ENCODE data around the gene GRPEL1.

The GRPEL1 gene

DNA sequence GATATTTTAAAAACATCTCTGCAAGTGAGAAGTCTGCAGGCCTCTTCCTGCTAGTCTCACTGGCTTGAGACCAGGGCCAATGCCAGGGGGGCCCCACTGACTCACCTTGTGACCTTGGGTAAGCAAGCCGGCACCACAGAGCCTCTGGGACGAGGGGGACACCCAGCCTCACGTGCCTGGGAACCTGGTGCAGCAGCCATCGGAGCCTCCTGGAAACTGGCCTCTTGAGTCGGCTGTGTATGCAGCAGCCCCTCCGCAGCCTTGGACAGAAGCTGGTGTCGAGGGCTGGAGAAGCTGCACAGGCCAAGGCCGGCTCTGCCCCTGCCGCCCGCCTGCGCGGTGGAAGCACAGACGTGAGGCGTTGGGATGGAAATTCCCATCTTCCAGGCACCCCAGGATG, 16.0 kb downstream of the GRPEL1 start:
- TF ChIP-seq, protein P1, sequence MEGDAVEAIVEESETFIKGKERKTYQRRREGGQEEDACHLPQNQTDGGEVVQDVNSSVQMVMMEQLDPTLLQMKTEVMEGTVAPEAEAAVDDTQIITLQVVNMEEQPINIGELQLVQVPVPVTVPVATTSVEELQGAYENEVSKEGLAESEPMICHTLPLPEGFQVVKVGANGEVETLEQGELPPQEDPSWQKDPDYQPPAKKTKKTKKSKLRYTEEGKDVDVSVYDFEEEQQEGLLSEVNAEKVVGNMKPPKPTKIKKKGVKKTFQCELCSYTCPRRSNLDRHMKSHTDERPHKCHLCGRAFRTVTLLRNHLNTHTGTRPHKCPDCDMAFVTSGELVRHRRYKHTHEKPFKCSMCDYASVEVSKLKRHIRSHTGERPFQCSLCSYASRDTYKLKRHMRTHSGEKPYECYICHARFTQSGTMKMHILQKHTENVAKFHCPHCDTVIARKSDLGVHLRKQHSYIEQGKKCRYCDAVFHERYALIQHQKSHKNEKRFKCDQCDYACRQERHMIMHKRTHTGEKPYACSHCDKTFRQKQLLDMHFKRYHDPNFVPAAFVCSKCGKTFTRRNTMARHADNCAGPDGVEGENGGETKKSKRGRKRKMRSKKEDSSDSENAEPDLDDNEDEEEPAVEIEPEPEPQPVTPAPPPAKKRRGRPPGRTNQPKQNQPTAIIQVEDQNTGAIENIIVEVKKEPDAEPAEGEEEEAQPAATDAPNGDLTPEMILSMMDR (IDR thresholded peaks at IDR 0.05; ENCODE audit: low read depth, low read length, missing control alignments): no peak

DNA sequence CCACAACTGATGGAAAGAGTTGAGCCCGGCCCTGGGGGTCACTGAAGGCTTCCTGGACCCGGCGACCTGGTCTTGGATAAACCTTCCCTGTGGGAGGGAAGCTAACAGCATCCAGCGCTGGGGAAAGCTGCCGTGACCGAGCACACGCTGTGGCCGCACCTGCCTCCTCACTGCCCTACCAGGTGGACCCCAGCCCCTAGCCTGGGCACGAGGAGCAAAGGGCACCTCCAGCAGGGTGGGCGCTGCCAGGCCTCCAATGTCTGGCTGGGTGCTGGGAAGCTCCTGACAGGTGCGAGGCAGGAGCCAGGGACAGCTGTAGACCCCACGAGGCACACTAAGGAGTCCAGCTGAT, 16.7 kb downstream of the GRPEL1 start:
- TF ChIP-seq, protein P1 (IDR thresholded peaks at IDR 0.05; ENCODE audit: low read depth, low read length, missing control alignments): no peak
- H3K4me3 ChIP-seq (replicated peaks; ENCODE audit: low read depth, low read length): no peak overlapping the region
- no peak for DNase-seq (ENCODE audit: extremely low read depth, low read depth)

More for the DNA sequence above, 16.0 kb downstream of the GRPEL1 start:
- no peak overlapping the region for H3K4me3 ChIP-seq (replicated peaks; ENCODE audit: low read depth, low read length)
- no peak for DNase-seq (ENCODE audit: extremely low read depth, low read depth)

DNA sequence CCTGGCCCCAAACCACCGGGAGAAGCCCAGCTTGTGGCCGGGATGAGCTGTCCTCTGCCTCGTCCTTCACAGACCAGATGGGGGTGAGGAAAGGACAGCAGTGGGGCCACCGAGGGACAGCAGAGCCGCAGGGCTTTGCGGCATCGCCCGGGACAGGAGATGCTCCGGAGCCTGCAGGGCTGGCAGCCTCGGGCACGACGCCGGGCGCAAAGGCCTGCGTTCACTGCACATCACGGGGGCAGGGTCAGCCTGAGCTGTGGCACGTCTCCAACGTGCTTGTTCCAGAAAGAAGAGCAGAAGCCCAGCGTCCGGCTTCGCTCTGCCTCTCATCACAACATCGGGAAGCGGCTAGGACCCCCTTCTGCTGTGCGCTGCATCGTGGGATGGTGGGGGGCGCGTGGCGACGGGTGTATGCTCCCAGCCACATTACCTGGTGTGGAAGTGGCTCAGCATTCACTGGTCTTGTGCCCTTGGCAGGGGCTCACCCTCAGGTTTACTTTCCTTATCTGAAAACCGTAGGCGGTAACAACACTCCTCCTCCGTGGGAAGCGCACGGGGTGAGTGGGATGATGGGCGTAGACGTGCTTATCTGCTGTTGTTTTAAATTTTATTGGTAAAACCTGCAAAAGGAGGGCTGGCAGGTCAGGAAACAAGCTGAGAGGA, 17.3 kb downstream of the GRPEL1 start:
- TF ChIP-seq, protein P1 (IDR thresholded peaks at IDR 0.05; ENCODE audit: low read depth, low read length, missing control alignments): no peak
- no peak overlapping the region for H3K4me3 ChIP-seq (replicated peaks; ENCODE audit: low read depth, low read length)
- no peak for DNase-seq (ENCODE audit: extremely low read depth, low read depth)

DNA sequence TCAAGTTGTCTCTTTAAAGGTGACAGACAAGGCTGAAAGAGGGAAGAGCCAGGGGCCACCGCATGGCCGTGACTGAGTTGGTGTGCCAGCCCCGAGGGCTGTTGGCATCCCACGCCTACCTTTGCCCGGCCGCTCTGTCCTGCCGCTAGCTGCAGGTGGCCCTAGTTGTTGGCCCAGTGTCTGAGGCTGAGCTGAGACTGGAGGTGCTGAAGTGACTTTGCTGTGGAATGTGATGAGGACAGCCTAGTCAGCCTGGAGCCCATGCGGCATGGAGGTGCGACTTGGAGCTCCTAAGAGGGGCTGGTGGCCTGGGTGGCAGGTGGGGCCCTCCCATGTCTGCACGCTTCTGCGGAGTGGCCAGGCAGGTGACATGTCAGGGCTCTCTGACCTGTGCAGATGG, 18.1 kb downstream of the GRPEL1 start:
- no peak for DNase-seq (ENCODE audit: extremely low read depth, low read depth)
- TF ChIP-seq, protein P1 (IDR thresholded peaks at IDR 0.05; ENCODE audit: low read depth, low read length, missing control alignments): no peak
- H3K4me3 ChIP-seq (replicated peaks; ENCODE audit: low read depth, low read length): no peak overlapping the region

DNA sequence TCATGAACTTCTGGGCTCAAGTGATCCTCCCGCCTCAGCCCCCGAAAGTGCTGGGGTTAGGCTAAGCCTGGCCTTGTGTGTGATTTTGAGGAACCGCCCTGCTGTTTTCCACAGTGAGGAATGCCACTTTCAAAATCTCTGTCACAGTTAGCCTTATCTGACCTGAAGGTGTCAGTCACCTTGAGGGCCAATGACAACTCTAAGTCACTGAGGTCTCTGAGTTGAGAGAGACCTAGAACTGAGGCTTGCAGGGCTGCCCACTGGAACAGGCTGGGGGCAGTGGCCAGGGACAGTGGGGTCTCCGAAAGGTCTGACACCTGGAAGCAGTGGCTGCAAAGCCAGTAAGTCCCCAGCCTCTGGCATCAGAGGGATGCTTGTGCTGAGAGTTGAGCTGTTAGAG, 18.6 kb downstream of the GRPEL1 start:
- no peak overlapping the region for H3K4me3 ChIP-seq (replicated peaks; ENCODE audit: low read depth, low read length)
- no peak for DNase-seq (ENCODE audit: extremely low read depth, low read depth)
- TF ChIP-seq, protein P1 (IDR thresholded peaks at IDR 0.05; ENCODE audit: low read depth, low read length, missing control alignments): no peak

DNA sequence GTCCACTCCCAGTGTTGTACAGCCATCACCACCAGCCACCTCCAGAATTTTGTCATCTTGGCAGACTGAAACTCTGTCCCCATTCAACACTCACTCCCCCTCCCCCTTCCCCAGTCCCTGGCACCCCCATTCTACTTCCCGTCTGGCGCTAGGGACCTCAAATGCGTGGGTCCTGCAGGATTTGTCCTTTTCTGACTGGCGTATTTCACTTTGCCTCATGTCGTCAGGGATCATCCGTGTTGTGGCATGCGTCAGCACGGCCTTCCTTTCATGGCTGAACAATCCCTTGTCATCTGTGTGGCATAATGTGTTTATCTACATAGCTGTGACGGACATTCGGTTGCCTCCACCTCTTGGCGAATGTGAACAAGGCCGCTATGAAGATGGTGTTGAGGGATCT, 19.2 kb downstream of the GRPEL1 start:
- TF ChIP-seq, protein P1 (IDR thresholded peaks at IDR 0.05; ENCODE audit: low read depth, low read length, missing control alignments): no peak

DNA sequence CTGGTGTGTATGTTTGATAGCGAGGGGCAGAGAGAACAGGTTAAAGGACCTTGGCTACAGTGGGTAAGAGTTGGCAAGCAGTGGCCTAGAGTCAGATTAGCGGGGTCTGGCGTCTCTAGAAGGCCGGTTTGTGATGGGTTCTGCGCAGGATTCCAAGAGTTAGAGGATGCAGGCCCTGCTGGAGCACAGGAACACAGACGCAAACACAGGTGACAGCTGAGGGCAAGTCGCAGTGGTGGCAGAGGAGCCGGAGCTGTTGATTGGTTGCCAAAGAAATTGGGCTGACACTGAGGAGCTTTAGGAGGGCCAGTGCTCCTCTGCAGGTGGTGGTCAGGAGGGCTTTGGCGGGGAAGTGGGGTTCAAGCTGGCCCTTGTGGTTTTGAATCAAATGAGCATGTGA, 20.9 kb downstream of the GRPEL1 start:
- no peak overlapping the region for H3K4me3 ChIP-seq (replicated peaks; ENCODE audit: low read depth, low read length)
- no peak for DNase-seq (ENCODE audit: extremely low read depth, low read depth)
- TF ChIP-seq, protein P1 (IDR thresholded peaks at IDR 0.05; ENCODE audit: low read depth, low read length, missing control alignments): no peak

More for the DNA sequence above, 19.2 kb downstream of the GRPEL1 start:
- H3K4me3 ChIP-seq (replicated peaks; ENCODE audit: low read depth, low read length): no peak overlapping the region
- DNase-seq (ENCODE audit: extremely low read depth, low read depth): no peak
